ENCODE results near the gene CCDC197. TPM values are rescaled to one million over a fixed set of nuclear protein-coding genes. Genes with fewer than 3 reads are reported as not detected.

Gene CCDC197
- total RNA-seq, 1 donor from 2014 or later, result not detected

DNA sequence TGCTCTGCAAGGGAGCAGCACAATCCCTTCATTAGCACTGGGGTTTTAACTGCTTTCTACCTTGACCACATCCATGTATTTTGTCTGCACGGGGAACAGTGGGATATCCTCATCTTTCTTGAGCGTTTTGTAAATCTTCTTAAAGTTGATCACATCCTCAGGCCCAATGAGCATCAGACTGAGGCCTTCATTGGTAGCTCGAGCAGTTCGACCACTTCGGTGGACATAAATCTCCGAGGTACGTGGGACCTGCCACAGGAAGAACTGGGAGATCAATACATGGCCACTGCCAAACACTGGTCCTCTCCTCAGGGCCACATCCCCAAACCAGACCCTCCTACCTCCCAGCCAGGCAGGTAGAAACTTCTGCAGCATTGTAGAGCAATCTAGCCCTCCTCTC, 57.8 kb downstream of the CCDC197 start:
- TF ChIP-seq EZH2 (IDR thresholded peaks at IDR 0.05) (no peak), EZH2phosphoT487 (IDR thresholded peaks at IDR 0.05) (no peak)
- TF ChIP-seq, protein P1, sequence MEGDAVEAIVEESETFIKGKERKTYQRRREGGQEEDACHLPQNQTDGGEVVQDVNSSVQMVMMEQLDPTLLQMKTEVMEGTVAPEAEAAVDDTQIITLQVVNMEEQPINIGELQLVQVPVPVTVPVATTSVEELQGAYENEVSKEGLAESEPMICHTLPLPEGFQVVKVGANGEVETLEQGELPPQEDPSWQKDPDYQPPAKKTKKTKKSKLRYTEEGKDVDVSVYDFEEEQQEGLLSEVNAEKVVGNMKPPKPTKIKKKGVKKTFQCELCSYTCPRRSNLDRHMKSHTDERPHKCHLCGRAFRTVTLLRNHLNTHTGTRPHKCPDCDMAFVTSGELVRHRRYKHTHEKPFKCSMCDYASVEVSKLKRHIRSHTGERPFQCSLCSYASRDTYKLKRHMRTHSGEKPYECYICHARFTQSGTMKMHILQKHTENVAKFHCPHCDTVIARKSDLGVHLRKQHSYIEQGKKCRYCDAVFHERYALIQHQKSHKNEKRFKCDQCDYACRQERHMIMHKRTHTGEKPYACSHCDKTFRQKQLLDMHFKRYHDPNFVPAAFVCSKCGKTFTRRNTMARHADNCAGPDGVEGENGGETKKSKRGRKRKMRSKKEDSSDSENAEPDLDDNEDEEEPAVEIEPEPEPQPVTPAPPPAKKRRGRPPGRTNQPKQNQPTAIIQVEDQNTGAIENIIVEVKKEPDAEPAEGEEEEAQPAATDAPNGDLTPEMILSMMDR (IDR thresholded peaks at IDR 0.05), result no peak
- Mint-ChIP-seq H3K4me1 (peaks cover 20% of the 10 kb centered on the region), H3K4me3 (no peak overlapping the region), H3K27me3 (ENCODE audit: insufficient read depth, low read depth) (no peaks in the 10 kb centered on the region), H3K36me3 (peaks cover 56% of the 10 kb centered on the region), H3K27ac (no peak overlapping the region), H3K9me3 (no peaks in the 10 kb centered on the region)
- no peaks in the 10 kb centered on the region for H3K79me2 ChIP-seq (ENCODE audit: low read depth)
- no peaks in the 10 kb centered on the region for H3K9me3 ChIP-seq (ENCODE audit: low read depth)
- no peaks in the 10 kb centered on the region for H3K27me3 ChIP-seq
- H3K27ac ChIP-seq, result no peak overlapping the region
- H4K20me1 ChIP-seq (ENCODE audit: low read depth), result peaks cover 4% of the 10 kb centered on the region
- H2AFZ ChIP-seq (replicated peaks), result no peak overlapping the region
- no peaks in the 10 kb centered on the region for H3F3A ChIP-seq (ENCODE audit: low read depth)
- DNase-seq (ENCODE audit: low spot score), result no peak
- H3K36me3 ChIP-seq, result no peaks in the 10 kb centered on the region
- H3K4me2 ChIP-seq, result no peak overlapping the region
- no peak overlapping the region for H3K4me3 ChIP-seq
- peaks cover 4% of the 10 kb centered on the region for H3K4me1 ChIP-seq
- H3K9ac ChIP-seq, result no peak overlapping the region

DNA sequence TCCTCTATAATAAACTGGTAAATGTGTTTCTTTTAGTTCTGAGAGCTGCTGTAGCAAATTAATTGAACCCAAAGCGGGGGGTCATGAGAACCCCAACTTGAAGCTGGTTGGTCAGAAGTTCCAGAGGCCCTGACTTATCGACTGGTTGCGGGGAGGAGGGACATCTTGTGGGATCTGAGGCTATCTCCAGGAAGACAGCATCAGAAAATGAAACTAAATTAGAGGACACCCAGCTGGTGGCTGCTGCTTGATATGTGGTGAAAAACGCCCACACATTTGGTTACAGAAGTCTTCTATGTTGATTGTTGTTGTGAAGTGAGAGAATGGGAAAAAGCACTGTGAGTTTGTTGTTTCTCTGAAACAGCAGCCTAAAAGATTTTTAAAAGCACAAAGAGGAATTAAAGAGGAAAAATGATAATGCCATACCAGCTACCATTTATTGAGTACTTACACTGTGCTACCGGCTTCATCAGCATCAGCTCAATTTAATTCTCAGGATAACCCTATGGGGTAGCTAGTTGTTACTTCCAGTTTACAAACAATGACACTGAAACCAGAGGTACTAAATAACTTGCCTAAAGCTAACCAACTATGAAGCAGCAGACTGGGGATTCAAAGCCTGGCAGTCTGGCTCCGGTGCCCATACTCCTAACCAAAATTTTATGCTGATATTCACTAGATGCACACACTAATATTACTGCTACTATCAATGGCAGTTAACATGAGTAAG, 59.6 kb downstream of the CCDC197 start:
- Histone ChIP-seq H3K27me3 (no peaks in the 10 kb centered on the region), H4K20me1 (ENCODE audit: low read depth) (peaks cover 4% of the 10 kb centered on the region), H3K36me3 (no peaks in the 10 kb centered on the region), H3F3A (ENCODE audit: low read depth) (no peaks in the 10 kb centered on the region), H3K27ac (no peak overlapping the region), H2AFZ (replicated peaks) (no peak overlapping the region), H3K9ac (no peak overlapping the region), H3K79me2 (ENCODE audit: low read depth) (no peaks in the 10 kb centered on the region), H3K9me3 (ENCODE audit: low read depth) (no peaks in the 10 kb centered on the region), H3K4me3 (no peak overlapping the region), H3K4me2 (no peak overlapping the region), H3K4me1 (no peaks in the 10 kb centered on the region)
- Mint-ChIP-seq H3K4me3 (no peak overlapping the region), H3K9me3 (no peaks in the 10 kb centered on the region), H3K27me3 (ENCODE audit: insufficient read depth, low read depth) (no peaks in the 10 kb centered on the region), H3K4me1 (peaks cover 5% of the 10 kb centered on the region), H3K27ac (no peak overlapping the region), H3K36me3 (peaks cover 58% of the 10 kb centered on the region)
- no peak for DNase-seq (ENCODE audit: low spot score)
- TF ChIP-seq EZH2 (IDR thresholded peaks at IDR 0.05), result no peak
- TF ChIP-seq EZH2phosphoT487 (IDR thresholded peaks at IDR 0.05), result no peak
- TF ChIP-seq, protein P1 (IDR thresholded peaks at IDR 0.05), result no peak

DNA sequence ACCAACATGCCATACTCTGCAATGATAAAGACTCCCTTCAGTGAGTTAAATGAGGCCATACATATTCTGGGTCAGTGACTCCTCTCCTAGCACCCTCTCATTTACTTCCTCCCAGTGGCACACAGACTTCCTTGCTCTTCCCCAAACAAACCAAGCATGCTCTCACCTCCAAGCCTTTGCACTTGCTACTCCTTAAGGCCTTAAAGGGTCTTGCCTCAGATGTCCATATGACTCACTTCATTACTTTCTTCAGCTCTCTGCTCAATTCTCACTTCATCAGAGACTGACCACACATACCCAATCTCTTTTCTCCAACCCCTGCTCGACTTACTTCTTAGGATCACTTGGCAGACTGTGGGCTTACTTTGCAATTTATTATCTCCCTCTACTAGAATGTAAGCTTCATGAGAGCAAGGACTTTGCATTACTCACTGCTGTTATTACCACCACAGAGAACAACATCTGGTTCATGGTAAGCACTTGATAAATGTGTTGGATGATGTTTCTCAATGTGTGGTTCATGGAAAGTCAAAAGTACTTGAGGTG, 61.1 kb downstream of the CCDC197 start:
- no peaks in the 10 kb centered on the region for H3K27me3 Mint-ChIP-seq (ENCODE audit: insufficient read depth, low read depth)
- no peak overlapping the region for H3K4me3 Mint-ChIP-seq
- Histone ChIP-seq H3K9ac (no peak overlapping the region), H3K27me3 (no peaks in the 10 kb centered on the region), H4K20me1 (ENCODE audit: low read depth) (peaks cover 10% of the 10 kb centered on the region), H3K79me2 (ENCODE audit: low read depth) (peaks cover 7% of the 10 kb centered on the region), H3F3A (ENCODE audit: low read depth) (no peaks in the 10 kb centered on the region), H3K36me3 (no peaks in the 10 kb centered on the region), H3K4me2 (no peak overlapping the region), H3K27ac (no peak overlapping the region), H3K4me1 (no peaks in the 10 kb centered on the region), H3K9me3 (ENCODE audit: low read depth) (no peaks in the 10 kb centered on the region), H2AFZ (replicated peaks) (no peak overlapping the region), H3K4me3 (no peak overlapping the region)
- H3K9me3 Mint-ChIP-seq, result no peaks in the 10 kb centered on the region
- no peak for DNase-seq (ENCODE audit: low spot score)
- no peak overlapping the region for H3K27ac Mint-ChIP-seq
- no peaks in the 10 kb centered on the region for H3K4me1 Mint-ChIP-seq
- H3K36me3 Mint-ChIP-seq, result peaks cover 53% of the 10 kb centered on the region
- no peak for TF ChIP-seq EZH2 (IDR thresholded peaks at IDR 0.05)
- TF ChIP-seq, protein P1 (IDR thresholded peaks at IDR 0.05), result no peak
- no peak for TF ChIP-seq EZH2phosphoT487 (IDR thresholded peaks at IDR 0.05)

Small RNA genes within 50 kb of the gene (microRNA-seq; reads per million reads assigned to microRNA genes)
- gene MIR4506, result not detected

Small RNA genes within 50 kb of the gene (small RNA-seq; reads per million reads assigned to genes)
- not detected for gene MIR4506

Other genes with a start within 250 kb of the CCDC197 start
- gene PRIMA1, start 208.8 kb upstream of the CCDC197 start, total RNA-seq (ENCODE audit: low replicate concordance), result 2.5 and 2.8 TPM in 2 replicates
- not detected in 2 replicates for gene FAM181A, start 70.0 kb upstream of the CCDC197 start, total RNA-seq (ENCODE audit: low replicate concordance)
- gene ASB2, start 20.7 kb upstream of the CCDC197 start, total RNA-seq (ENCODE audit: low replicate concordance), result 0.62 TPM in 1 of 2 replicates, not detected in the other
- 6.8 and 9.6 TPM in 2 replicates for gene OTUB2, start 29.0 kb downstream of the CCDC197 start, total RNA-seq (ENCODE audit: low replicate concordance)
- 113 and 153 TPM in 2 replicates for gene DDX24, start 83.9 kb downstream of the CCDC197 start, total RNA-seq (ENCODE audit: low replicate concordance)
- 10.8 and 19.9 TPM in 2 replicates for gene IFI27L1, start 84.0 kb downstream of the CCDC197 start, total RNA-seq (ENCODE audit: low replicate concordance)
- gene IFI27, start 113.4 kb downstream of the CCDC197 start, total RNA-seq (ENCODE audit: low replicate concordance), result 0.69 and 2.5 TPM in 2 replicates
- gene IFI27L2, start 132.3 kb downstream of the CCDC197 start, total RNA-seq (ENCODE audit: low replicate concordance), result 24.7 and 73.7 TPM in 2 replicates
- 25.5 and 27.8 TPM in 2 replicates for gene PPP4R4, start 177.0 kb downstream of the CCDC197 start, total RNA-seq (ENCODE audit: low replicate concordance)

Data from neural progenitor cell (in vitro differentiated cells).